ENCODE results near the gene NUBPL.
"Not testable (repeated sequence)": the region's sequence is repeated elsewhere in the genome, so short reads cannot be mapped to it uniquely, and the experiment has no call there.

NUBPL gene

DNA sequence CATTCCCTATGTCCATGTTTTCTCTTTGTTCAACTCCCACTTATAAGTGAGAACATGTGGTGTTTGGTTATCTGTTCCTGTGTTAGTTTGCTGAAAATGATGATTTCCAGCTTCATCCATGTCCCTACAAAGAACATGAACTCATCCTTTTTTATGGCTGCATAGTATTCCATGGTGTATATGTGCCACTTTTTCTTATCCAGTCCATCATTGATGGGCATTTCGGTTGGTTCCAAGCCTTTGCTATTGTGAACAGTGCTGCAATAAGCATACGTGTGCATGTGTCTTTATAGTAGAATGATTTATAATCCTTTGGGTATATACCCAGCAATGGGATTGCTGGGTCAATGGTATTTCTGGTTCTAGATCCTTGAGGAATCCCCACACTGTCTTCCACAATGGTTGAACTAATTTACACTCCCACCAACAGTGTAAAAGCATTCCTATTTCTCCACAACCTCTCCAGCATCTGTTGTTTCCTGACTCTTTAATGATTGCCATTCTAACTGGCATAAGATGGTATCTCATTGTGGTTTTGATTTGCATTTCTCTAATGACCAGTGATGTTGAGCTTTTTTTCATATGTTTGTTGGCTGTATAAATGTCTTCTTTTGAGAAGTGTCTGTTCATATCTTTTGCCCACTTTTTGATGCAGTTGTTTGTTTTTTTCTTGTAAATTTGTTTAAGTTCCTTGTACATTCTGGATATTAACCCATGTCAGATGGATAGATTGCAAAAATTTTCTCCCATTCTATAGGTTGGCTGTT lies 252.7 kb downstream of the NUBPL start:
- not testable (repeated sequence) for DNase-seq (ENCODE audit: low read depth)

GRCh38 chr14:31819281-31819680 lies 258.1 kb downstream of the NUBPL start:
- DNase-seq (ENCODE audit: low read depth): no peak

GRCh38 chr14:31825459-31825858 lies 264.3 kb downstream of the NUBPL start:
- no peak for DNase-seq (ENCODE audit: low read depth)

- no peak for DNase-seq (ENCODE audit: low read depth)
These were observed 266.1 kb downstream of the NUBPL start for GRCh38 chr14:31827325-31827724.

DNA sequence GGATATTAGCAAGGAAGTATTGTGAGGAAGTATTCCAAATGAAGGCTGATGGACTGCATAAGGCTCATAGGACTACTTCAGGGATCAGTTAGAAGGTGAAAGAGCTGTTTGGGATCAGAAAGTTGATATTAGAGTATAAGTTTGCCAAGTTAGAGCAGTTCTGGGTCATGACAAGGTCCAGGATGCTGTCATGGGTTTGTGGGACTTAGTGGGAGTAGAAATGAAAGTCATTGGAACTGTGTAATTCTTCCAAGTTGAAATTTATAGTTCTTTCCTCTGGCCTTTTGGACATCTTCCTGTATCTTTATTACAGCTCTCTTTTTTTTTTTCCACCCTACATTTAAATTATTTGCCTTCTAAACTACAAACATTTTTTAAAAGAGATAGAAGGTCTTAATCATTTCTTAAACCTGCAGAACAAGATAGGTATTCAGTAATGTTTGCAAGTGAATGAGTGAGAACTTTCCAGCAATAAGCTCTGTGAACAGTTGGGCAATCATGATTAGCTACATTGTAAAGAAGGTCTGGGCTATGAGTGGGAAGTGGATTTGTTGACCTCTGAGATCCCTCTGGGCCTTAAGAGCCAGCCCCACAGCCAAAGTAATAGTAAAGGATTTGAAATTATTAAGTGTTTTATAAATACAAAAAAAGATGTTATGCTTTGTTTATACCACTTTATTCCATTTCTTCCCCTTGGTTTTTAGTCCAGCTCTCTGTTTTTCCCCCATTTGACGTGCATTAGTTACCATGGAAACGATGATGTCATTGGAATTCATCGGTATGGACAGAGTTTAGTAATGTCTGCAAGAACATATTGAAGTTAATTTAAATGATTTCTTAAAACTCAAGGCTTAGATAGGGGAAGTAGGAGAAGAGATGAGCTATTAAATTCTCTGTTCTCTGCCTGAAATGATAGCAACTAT lies 268.0 kb downstream of the NUBPL start:
- DNase-seq (ENCODE audit: low read depth): peak; percentile 9

DNA sequence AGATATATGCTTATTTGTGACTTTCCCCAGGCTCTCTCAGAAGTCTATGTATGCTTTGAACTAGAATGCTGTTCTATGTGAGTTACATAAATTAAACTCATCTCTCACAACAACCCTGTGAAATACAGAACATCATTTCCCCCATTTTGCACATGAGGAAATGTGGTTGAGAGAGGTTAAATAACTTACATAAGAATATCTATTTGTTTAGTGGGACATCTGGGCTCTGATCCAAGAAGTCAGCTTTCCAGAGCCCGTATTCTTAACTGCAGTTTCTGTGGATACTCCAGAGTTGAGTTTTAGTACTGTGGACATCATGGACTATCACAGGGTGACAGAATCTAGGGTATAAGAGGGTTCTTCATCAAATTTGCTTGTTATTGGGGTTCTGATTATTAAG lies 273.4 kb downstream of the NUBPL start:
- peak; percentile 16 for DNase-seq (ENCODE audit: low read depth)

DNA sequence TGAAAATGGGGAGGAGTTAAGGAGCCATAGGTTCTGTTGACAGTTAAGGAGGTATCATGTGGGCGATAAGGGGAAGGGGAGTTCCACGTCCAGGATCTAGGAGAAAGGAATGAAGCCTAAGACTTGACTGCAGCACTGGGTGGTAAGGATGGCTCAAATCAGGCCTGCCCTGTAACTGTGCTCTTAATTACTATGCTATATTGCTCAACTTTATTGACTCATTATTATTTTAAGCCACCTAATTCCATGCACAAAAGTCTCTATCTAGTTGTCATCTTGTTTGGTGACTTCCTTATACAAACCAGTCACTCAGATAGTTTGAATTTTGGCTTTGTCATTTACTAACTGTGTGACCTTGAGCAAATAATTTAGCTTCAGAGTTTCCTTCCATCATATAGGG lies 273.8 kb downstream of the NUBPL start:
- no peak for DNase-seq (ENCODE audit: low read depth)

DNA sequence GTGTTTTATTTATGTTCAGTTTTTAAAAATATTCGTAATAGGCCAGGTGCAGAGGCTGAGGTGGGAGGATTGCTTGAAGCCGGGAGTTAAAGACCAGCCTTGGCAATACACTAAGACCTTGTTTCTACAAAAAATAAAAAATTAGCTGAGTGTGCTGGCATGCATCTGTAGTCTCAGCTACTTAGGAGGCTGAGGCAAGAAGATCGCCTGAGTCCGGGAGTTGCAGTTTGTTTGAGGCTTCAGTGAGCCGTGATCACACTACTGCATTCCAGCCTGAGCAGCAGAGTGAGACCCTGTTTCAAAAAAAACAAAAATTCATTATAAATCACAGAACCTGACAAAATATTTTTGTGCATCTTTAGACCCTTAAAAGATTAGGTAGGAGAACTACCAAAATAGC lies 275.8 kb downstream of the NUBPL start:
- no peak for DNase-seq (ENCODE audit: low read depth)

DNA sequence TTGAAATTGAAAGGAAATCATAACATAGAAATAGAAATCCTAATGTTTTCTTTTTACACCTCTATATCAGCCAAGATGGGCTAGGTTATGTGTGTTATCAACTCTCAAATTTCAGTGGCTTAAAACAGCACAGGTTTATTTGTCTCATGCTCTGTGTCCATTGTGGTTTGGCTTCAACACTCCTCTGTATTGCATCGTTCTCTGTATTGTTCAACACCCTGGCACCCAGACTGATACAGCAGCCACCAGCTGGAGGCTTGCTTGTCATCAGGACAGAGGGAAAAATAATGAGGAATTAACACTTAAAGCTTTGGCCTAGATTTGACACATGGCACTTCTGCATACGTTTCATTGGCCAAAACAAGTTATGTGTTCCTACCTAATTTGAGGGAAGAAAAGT lies 281.7 kb downstream of the NUBPL start:
- no peak for DNase-seq (ENCODE audit: low read depth)

DNA sequence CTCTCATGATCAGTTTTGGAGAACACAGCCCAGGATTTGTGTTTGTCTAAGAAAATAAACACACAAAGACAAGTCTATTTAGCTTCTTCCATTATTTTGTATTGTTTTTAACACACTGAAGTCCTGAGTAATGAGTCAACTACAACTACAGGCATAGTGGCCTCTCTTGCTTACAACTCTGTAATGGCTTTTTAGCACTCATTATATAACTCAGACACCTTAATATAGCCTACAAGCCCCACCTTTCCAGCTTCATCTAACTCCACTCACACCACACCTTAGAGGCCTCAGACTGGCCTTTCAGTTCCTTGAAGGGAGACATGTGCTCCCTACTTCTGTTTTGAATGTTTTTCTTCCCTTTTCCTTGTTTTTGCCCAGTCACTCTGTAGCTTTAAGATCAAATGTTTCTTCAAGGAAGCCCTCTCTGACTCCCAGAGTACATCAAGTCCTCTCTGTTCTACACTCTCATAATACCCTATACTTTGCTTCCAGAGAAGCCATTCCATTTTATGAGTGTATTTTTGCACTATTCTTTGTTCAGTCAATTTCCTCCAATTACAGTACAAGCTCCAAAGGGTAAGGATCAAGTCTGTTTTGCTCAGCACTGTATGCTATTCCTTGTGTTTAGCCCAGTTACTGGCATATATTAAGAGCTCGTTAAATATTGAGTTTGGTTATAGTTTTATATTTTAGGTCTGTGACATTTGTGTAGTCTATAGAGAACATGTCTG lies 282.3 kb downstream of the NUBPL start:
- no peak for DNase-seq (ENCODE audit: low read depth)

GRCh38 chr14:31854508-31855075 lies 293.4 kb downstream of the NUBPL start:
- no peak for DNase-seq (ENCODE audit: low read depth)

- DNase-seq (ENCODE audit: low read depth): no peak
These were observed 294.1 kb downstream of the NUBPL start for GRCh38 chr14:31855262-31855661.

- not testable (repeated sequence) for DNase-seq (ENCODE audit: low read depth)
These were observed 294.8 kb downstream of the NUBPL start for GRCh38 chr14:31856003-31856402.

DNA sequence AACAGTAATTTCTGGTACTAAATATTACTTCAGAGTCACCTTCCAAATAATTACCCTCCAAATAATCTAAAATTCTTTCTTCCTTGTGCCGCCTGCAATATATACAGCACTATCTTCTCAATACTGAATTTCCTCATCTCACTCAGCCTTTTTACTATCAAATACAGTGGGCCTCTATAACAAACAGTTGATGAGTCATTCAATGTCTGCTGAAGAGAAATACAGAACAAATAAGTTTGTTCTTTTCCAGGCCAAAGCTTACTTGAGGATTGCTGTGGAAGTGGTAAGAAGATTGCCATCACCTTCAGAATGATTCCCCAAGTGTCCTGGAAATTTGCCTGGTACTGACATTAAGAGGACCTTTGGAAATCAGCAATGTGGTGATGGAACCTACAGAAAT lies 297.7 kb downstream of the NUBPL start:
- no peak for DNase-seq (ENCODE audit: low read depth)

DNA sequence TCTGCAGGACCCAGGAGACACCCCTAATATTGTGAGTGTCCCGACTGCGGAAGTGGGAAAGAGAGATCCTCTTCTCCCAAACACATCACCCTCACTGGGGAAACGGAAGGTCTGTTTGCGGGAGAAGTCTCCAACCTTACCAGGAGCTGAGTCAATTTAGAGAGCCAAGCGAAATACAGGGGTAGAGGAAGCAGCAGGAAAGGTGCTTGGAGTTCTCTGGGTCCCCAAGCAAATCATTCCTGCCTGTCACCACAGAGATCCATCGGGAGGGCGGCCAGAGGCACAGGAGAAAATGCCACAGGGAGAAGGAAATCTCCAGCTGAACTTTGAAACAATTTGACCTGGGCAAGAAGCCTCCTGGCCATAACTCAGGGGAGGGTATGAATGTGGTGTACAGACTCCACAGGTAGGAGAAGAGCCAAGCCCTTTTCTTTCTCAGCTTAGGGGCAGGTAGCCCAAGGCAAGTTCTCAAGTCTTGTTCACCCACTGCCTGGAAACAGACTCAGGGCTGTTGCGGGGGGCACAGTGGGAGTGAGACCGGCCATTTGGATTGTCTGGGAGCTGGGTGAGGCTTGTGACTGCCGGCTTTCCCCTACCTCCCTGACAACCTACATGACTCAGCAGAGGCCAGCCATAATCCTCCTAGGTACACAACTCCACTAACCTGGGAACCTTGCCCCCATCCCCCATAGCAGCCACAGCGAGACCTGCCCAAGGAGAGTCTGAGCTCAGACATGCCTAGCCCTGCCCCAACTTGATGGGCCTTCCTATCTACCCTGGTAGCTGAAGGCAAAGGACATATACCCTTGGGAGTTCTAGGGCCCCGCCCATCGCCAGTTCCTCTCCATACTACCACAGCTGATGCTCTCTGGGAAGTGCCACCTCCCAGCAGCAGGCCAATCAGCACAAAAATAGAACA lies 304.0 kb downstream of the NUBPL start:
- no peak for DNase-seq (ENCODE audit: low read depth)

GRCh38 chr14:31867570-31867969 lies 306.4 kb downstream of the NUBPL start:
- DNase-seq (ENCODE audit: low read depth): no peak

DNA sequence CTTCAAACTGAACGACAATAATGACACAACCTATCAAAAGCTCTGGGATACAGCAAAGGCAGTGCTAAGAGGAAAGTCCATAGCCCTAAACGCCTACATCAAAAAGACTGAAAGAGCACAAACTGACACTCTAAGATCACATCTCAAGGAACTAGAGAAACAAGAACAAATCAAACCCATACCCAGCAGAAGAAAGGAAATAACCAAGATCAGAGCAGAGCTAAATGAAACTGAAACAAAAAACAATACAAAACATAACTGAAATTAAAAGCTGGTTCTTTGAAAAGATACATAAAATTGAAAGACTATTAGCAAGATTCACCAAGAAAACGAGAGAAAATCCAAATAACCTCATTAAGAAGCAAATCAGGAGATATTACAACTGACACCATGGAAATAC lies 306.9 kb downstream of the NUBPL start:
- not testable (repeated sequence) for DNase-seq (ENCODE audit: low read depth)

DNA sequence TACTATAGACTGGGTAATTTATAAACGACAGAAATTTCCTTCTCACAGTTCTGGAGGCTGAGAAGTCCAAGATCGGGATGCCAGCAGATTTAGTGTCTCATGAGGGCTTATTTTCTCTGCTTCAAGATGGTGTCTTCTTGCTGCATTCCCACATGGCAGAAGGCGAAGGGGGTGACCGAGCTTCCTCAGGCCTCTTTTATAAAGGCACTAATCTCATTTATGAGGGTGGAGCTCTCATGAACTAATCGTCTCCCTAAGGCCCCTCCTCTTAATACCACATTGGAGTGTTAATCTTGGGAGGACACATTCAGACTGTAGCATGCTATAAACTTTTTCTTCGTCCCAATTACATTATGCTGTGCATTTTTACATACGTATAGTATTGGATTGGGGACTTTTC lies 315.5 kb downstream of the NUBPL start:
- DNase-seq (ENCODE audit: low read depth): no peak

DNA sequence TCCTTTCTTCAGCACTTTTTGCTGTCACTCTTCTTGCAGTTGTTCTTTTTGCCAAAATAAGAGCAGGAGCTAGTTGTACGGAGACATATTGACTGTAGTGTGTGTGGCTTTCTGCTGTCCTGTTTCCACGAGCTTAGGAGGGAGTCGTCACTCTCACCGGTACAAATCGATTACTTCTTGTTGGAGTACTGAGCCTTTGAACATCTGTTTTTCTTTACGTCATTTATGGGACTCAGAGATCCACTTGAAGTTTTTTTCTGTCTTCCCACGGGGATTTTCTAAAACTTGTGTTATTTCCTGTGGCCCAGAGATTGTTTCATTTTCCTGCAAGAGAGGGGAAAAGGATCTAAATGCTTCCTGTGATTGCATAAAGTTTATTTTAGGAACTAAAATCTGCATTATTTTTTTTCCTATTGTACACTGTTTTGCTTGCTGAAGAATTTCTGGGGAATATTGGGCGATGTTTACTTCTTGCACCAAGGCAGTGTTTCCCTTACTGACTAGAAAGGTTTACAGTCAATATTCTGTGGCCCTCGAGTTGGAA lies 316.1 kb downstream of the NUBPL start:
- no peak for DNase-seq (ENCODE audit: low read depth)

GRCh38 chr14:31879661-31880348 lies 318.6 kb downstream of the NUBPL start:
- no peak for DNase-seq (ENCODE audit: low read depth)

Measured in stromal cell of bone marrow (primary cell).